22Rv1 (cell line): ENCODE measurements around the gene SPAG6.
A peak's percentile ranks its signal among the peaks of the same experiment; 100 is the strongest.

Experiments
- H3K27ac ChIP-seq: fragments of 450-650 bp; 2 replicates; pipeline ENCODE4 v1.5.1; 2017
- ZFX ChIP-seq: fragments of 450-650 bp; IDR thresholded peaks from 2 replicates; pipeline ENCODE4 v1.6.1; 2017; ENCODE audit warnings: antibody characterized with exemption, borderline replicate concordance
- TF ChIP-seq, protein P1 (sequence below): fragments of 450-650 bp; IDR thresholded peaks from 2 replicates; pipeline ENCODE4 v1.5.1; 2017; ENCODE audit warnings: mild to moderate bottlenecking

The SPAG6 gene

DNA sequence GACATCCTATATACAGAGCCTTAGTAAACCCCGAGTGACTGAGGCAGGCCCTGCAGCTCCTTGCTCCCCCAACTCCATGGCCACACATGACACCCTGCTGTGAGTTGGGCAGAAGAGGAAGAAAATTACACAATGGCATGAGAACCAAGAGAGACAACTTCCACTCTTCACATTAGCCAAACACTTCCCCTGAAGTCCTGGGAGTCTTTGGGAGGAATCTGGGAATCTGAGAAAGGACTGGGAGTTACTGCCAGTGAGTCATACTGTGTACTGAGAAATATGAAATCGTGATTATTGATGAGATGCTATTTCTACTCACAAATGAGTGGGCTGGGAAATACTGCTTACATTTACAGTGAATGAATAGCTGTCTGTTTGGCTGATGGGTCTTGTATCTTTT, 116.6 kb downstream of the SPAG6 start:
- H3K27ac ChIP-seq = no peak overlapping the region
- TF ChIP-seq, protein P1, sequence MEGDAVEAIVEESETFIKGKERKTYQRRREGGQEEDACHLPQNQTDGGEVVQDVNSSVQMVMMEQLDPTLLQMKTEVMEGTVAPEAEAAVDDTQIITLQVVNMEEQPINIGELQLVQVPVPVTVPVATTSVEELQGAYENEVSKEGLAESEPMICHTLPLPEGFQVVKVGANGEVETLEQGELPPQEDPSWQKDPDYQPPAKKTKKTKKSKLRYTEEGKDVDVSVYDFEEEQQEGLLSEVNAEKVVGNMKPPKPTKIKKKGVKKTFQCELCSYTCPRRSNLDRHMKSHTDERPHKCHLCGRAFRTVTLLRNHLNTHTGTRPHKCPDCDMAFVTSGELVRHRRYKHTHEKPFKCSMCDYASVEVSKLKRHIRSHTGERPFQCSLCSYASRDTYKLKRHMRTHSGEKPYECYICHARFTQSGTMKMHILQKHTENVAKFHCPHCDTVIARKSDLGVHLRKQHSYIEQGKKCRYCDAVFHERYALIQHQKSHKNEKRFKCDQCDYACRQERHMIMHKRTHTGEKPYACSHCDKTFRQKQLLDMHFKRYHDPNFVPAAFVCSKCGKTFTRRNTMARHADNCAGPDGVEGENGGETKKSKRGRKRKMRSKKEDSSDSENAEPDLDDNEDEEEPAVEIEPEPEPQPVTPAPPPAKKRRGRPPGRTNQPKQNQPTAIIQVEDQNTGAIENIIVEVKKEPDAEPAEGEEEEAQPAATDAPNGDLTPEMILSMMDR = no peak
- TF ChIP-seq ZFX = no peak

DNA sequence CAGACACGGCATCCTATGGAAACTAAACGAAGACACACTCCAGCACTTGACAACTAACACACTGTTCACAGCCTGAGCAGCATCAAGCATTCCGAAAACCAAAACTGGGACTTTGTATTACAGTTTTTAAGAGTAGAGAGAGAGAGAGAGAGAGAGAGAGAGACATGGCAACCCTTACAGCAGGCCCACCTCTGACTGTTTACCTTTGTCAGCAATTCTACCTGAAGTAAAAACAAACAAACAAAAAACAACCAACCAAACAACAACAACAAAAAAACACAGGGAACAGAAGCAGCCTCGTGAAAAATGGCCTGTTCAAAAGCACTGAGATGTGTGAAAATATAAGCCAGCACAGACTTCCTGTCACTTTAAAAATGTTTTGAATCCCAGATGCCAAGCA, 118.0 kb downstream of the SPAG6 start:
- no peak for TF ChIP-seq ZFX
- TF ChIP-seq, protein P1 = no peak
- H3K27ac ChIP-seq = no peak overlapping the region; the same call in 1 of the 2 replicates

DNA sequence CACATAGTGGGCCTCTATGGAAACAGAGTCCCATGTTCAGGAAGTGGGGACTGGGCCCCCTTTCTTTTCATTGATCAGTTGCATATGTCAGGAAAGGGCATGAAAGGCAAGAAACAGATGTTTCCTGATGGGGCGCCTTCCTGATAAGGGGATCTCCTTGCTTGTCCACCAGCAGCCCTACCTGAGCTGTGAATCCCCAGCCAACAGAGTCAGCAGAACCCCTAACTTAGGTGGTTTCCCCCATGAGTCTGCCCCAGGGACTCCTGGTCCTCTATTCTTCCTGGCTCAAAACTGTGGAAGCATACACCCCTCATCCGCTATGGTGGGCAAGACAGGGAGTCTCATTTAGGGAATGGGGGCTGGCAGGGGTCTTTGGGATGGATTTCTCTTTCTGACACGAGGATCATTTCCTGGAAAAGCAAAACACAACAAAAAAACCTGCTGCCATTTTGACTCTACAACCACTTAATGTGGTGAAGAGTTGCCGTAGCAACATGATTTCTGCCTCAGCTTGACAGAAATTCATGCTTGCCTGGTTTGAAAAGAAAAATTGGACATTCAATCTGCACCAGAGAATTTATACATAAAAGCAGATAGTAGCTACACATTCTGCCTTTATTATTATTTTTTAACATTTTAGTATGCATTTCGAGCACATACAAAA, 119.8 kb downstream of the SPAG6 start:
- TF ChIP-seq ZFX = no peak
- TF ChIP-seq, protein P1 = no peak
- no peak overlapping the region for H3K27ac ChIP-seq

DNA sequence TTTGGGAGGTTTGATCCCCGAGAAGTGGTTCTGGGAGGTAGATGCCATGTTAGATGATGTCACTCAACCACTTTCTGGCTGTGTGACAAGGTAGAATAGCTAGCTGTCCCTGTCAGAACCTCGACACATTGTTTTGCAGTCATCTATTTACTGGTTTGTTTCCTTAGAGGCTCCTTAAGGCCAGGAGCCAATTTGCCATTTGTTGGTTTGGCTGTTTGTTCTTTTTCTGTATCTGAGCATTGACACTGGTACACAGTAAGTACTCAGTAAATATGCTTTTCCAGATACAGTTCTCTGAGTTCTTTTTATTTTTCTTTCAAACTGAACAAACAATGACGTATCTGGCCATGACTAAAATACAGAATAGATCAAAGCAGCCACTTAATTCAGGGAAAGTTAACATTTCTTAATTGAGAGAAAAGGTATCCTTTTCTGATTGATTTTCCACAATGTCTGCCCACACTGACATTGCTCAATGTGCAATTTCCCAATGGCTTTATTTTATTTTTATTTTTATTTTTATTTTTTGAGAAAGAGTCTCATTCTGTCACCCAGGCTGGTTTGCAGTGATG, 121.6 kb downstream of the SPAG6 start:
- TF ChIP-seq ZFX = no peak
- TF ChIP-seq, protein P1 = no peak
- peak overlapping the region; percentile 32 for H3K27ac ChIP-seq
